ENCODE data around the gene BLTP2.
A peak's percentile ranks its signal among the peaks of the same experiment; 100 is the strongest.
"Not testable (repeated sequence)": the region's sequence is repeated elsewhere in the genome, so short reads cannot be mapped to it uniquely, and the experiment has no call there.

The BLTP2 gene

DNA sequence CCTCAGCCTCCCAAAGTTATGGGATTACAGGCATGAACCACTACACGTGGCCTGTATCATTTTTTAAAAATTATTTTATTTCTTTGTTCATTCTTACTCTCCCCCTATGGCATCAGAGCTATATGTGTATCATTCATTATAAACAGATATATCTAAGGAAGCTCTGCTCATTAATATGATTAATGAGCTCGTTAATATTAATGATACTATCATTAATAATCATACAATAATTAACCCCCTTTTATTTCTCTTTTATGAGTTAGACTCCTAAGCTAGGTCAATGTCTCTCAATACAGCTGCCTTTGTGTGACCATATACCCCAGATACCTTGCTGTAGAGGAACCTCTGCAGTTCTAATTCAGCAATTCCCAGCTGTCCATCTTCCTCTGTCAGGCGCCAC is 26.5 kb downstream of the BLTP2 start:
- Histone ChIP-seq H3K4me3 (ENCODE audit: low read depth in 1 of 2, low read length in 2 of 2) (no peak overlapping the region), H3K27me3 (ENCODE audit: low read depth, low read length) (no peaks in the 10 kb centered on the region), H3K27ac (ENCODE audit: low read length) (no peak overlapping the region), H3K9me3 (ENCODE audit: control insufficient read depth in 1 of 2, low read length in 2 of 2) (no peaks in the 10 kb centered on the region), H3K4me1 (ENCODE audit: control insufficient read depth in 1 of 2, insufficient read depth in 2 of 2, low read length in 2 of 2) (no peaks in the 10 kb centered on the region), H3K36me3 (ENCODE audit: control insufficient read depth in 1 of 2, insufficient read depth in 2 of 2, low read length in 2 of 2) (peaks cover 76 to 95% of the 10 kb centered on the region in 2 donors)

DNA sequence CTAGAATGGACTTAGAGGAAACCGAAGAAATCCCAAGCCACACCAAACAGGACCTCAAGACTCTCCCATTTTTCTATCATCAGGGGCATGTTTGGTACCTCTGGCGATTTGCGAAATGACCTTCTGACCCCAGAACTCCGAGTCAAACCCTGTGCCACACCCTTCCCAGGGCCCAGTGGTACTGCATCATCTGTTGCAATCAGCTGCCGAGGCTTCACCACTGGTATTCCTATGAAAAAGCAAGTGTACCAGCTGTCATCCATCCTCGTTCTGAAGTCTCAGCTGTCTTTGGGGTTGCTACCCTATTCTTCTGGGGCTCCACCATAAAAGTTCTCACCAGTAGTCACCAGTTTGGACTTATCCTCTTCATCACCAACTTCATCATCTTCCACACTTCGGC is 28.7 kb downstream of the BLTP2 start:
- peaks cover 57 to 73% of the 10 kb centered on the region in 2 donors for H3K36me3 ChIP-seq (ENCODE audit: control insufficient read depth in 1 of 2, insufficient read depth in 2 of 2, low read length in 2 of 2)
- H3K27ac ChIP-seq (ENCODE audit: low read length) = no peak overlapping the region
- H3K4me1 ChIP-seq (ENCODE audit: control insufficient read depth in 1 of 2, insufficient read depth in 2 of 2, low read length in 2 of 2) = no peaks in the 10 kb centered on the region
- no peak overlapping the region for H3K4me3 ChIP-seq (ENCODE audit: low read depth in 1 of 2, low read length in 2 of 2)
- no peaks in the 10 kb centered on the region for H3K9me3 ChIP-seq (ENCODE audit: control insufficient read depth in 1 of 2, low read length in 2 of 2)
- no peaks in the 10 kb centered on the region for H3K27me3 ChIP-seq (ENCODE audit: low read depth, low read length)

DNA sequence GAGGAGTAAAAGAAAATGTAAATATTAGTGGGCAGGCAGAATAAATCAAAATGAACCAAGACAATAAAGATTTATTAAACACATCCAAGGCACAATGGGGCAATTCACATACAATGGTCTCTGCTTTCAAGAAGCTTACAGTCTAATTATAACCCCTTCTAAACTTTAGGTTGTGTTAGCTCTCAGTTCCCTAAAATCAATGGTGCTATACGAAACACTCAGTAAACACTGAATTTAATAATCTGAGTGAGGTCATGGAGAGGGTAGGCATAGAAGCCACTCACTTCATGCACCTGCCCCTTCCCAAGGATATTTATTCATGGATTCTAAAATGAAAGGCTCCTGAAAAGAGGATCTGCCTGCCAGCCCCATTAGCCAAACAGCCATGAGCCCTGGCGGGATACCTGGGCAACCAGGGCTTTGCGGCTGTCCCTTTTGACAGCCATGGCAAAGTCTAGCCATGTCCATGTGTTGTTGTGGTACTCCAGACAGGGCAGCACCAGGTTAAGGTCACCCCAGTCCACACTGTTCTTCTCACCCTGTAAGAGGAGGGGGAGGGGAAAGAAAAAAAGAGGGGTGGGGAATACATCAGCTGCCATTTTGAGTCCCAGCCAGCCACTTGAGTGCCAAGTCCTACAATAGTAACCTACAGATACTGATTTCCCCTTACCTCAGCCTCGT is 29.6 kb downstream of the BLTP2 start:
- Histone ChIP-seq H3K27ac (ENCODE audit: low read length) (no peak overlapping the region), H3K36me3 (ENCODE audit: control insufficient read depth in 1 of 2, insufficient read depth in 2 of 2, low read length in 2 of 2) (peaks cover 48 to 72% of the 10 kb centered on the region in 2 donors), H3K27me3 (ENCODE audit: low read depth, low read length) (no peaks in the 10 kb centered on the region), H3K4me3 (ENCODE audit: low read depth in 1 of 2, low read length in 2 of 2) (no peak overlapping the region), H3K9me3 (ENCODE audit: control insufficient read depth in 1 of 2, low read length in 2 of 2) (no peaks in the 10 kb centered on the region), H3K4me1 (ENCODE audit: control insufficient read depth in 1 of 2, insufficient read depth in 2 of 2, low read length in 2 of 2) (no peaks in the 10 kb centered on the region)

DNA sequence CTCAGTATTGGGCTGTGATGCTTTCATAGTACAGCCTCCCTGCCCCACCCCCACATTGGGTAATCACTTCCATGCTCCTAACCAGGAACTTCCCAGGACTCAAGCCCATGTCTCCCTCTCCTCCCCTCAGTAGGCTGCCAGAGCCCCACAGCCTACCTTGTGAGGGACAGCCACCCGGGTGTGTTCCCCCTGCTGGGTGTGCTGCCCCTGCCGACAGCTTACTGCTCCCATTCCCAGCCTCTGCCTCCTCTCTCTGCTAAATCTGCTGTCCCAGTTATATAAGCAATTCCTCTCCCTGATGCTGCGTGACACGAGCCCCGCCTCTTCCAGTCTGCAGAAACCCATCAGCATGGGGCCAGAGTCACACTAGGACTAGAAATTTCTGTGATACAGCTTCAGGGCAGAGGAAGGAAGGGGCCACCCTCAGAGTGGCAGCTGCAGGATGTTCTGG is 31.0 kb downstream of the BLTP2 start, which contains the start of gene RSKR:
Gene RSKR, minus strand, starts transcription at position 255 of the 451 bp plus-strand sequence. Its CDS starts 24 bp downstream, at position 231.
- H3K4me1 ChIP-seq (ENCODE audit: control insufficient read depth in 1 of 2, insufficient read depth in 2 of 2, low read length in 2 of 2) = no peaks in the 10 kb centered on the region
- no peak within 1 kb of the TSS for H3K27ac ChIP-seq (ENCODE audit: low read length)
- no peaks in the 10 kb centered on the region for H3K9me3 ChIP-seq (ENCODE audit: control insufficient read depth in 1 of 2, low read length in 2 of 2)
- H3K4me3 ChIP-seq (ENCODE audit: low read depth in 1 of 2, low read length in 2 of 2) = no peak within 1 kb of the TSS
- H3K36me3 ChIP-seq (ENCODE audit: control insufficient read depth in 1 of 2, insufficient read depth in 2 of 2, low read length in 2 of 2) = peaks cover 34 to 62% of the 10 kb centered on the region in 2 donors
- H3K27me3 ChIP-seq (ENCODE audit: low read depth, low read length) = no peaks in the 10 kb centered on the region

DNA sequence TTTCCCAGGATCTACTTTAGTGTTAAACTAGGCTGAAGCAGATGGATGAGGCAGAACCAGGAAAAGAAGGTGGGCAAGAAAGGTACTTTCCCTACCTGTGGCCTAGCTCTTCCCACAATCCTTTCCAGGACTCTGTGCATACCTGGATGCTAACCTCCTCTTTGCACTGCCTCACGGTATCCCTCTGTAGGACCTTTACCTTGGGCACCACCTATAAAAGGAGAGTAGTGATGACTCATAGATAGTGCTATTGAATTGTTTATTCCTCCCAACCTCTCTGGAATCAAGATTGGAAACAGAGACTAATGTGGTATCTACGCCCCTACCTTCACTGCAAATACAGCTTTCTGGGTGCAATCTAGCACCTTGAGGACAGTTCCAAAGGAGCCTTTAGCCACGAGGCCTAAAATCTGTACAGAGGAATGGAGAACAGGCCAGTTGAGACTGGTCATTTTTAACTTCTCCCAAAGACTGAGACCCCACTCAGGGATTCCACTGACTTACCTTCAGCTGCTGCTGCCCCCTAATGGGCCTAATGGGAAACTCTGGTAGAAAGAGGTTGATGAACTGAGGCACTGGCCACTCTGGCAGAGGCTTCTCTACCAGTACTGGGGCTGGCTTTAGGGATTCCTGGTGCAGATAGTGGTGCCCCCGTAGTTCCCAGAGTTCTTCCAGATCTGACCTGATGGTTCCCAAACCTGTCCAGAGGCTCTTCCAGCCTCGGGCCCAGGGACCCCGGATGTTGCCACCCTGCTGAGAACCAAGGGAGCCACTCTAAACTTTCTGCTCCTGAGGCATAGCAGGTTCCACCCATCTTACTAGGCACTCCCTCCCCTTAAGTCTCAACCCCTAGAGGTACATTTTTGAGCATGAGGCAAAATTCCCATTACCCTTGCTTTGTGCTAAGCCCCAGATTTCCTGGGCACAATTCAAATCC is 31.8 kb downstream of the BLTP2 start:
- Histone ChIP-seq H3K27me3 (ENCODE audit: low read depth, low read length) (no peaks in the 10 kb centered on the region), H3K27ac (ENCODE audit: low read length) (no peak overlapping the region), H3K36me3 (ENCODE audit: control insufficient read depth in 1 of 2, insufficient read depth in 2 of 2, low read length in 2 of 2) (peaks cover 28 to 54% of the 10 kb centered on the region in 2 donors), H3K4me3 (ENCODE audit: low read depth in 1 of 2, low read length in 2 of 2) (no peak overlapping the region), H3K9me3 (ENCODE audit: control insufficient read depth in 1 of 2, low read length in 2 of 2) (no peaks in the 10 kb centered on the region), H3K4me1 (ENCODE audit: control insufficient read depth in 1 of 2, insufficient read depth in 2 of 2, low read length in 2 of 2) (no peaks in the 10 kb centered on the region)

DNA sequence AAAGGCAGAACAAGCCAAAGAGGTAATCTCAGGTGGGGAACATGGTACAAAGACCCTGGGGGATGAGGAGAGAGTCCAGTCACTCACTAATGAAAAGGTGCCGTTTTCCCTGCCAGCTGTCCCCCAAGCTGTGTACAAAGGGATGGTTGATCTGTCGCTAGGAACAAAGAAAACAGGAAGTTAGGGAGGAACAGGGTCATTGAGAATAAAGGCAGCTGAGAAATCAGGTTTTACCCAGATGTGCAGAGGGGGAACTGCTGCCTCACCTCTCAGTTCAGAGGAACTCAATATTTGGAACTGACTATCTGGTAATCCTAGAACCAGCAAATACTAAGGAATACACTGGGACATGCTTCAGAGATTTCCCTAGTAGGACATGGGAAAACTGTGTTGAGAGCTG is 32.4 kb downstream of the BLTP2 start:
- H3K27me3 ChIP-seq (ENCODE audit: low read depth, low read length) = no peaks in the 10 kb centered on the region
- H3K36me3 ChIP-seq (ENCODE audit: control insufficient read depth in 1 of 2, insufficient read depth in 2 of 2, low read length in 2 of 2) = peaks cover 28 to 49% of the 10 kb centered on the region in 2 donors
- no peaks in the 10 kb centered on the region for H3K4me1 ChIP-seq (ENCODE audit: control insufficient read depth in 1 of 2, insufficient read depth in 2 of 2, low read length in 2 of 2)
- no peaks in the 10 kb centered on the region for H3K9me3 ChIP-seq (ENCODE audit: control insufficient read depth in 1 of 2, low read length in 2 of 2)
- no peak overlapping the region for H3K4me3 ChIP-seq (ENCODE audit: low read depth in 1 of 2, low read length in 2 of 2)
- no peak overlapping the region for H3K27ac ChIP-seq (ENCODE audit: low read length)

DNA sequence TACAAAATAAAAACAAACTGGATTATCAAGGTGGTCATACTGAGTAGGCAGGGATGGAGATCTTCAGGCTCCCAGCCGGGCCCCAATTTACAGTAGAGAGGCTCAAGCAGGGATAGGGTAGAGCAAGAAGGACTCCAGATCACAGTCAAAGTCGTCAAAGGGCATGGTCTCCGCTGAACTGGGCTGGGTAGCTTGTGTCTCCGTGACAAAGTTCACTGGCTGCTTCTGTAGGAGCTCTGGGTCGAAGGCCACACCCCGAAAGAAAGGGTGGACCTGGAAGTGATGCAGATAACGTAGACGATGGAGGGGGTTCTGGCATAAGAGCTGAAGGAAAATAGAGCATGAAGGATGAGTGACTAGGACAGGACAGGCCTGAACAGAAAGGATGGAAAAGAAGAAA is 34.6 kb downstream of the BLTP2 start:
- no peaks in the 10 kb centered on the region for H3K27me3 ChIP-seq (ENCODE audit: low read depth, low read length)
- H3K4me1 ChIP-seq (ENCODE audit: control insufficient read depth in 1 of 2, insufficient read depth in 2 of 2, low read length in 2 of 2) = no peaks in the 10 kb centered on the region
- H3K36me3 ChIP-seq (ENCODE audit: control insufficient read depth in 1 of 2, insufficient read depth in 2 of 2, low read length in 2 of 2) = peaks cover 6 to 27% of the 10 kb centered on the region in 2 donors
- H3K4me3 ChIP-seq (ENCODE audit: low read depth in 1 of 2, low read length in 2 of 2) = no peak overlapping the region
- H3K9me3 ChIP-seq (ENCODE audit: control insufficient read depth in 1 of 2, low read length in 2 of 2) = no peaks in the 10 kb centered on the region
- H3K27ac ChIP-seq (ENCODE audit: low read length) = no peak overlapping the region

DNA sequence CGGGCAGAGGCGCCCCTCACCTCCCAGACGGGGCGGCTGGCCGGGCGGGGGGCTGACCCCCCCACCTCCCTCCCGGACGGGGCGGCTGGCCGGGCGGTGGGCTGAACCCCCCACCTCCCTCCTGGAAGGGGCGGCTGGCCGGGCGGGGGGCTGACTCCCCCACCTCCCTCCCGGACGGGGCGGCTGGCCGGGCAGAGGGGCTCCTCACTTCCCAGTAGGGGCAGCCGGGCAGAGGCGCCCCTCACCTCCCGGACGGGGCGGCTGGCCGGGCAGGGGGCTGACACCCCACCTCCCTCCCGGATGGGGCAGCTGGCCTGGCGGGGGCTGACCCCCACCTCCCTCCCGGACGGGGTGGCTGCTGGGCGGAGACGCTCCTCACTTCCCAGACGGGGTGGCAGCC is 40.9 kb downstream of the BLTP2 start:
- H3K4me1 ChIP-seq (ENCODE audit: control insufficient read depth in 1 of 2, insufficient read depth in 2 of 2, low read length in 2 of 2); H3K27me3 ChIP-seq (ENCODE audit: low read depth, low read length); H3K4me3 ChIP-seq (ENCODE audit: low read depth in 1 of 2, low read length in 2 of 2); H3K9me3 ChIP-seq (ENCODE audit: control insufficient read depth in 1 of 2, low read length in 2 of 2); H3K36me3 ChIP-seq (ENCODE audit: control insufficient read depth in 1 of 2, insufficient read depth in 2 of 2, low read length in 2 of 2); H3K27ac ChIP-seq (ENCODE audit: low read length): not testable (repeated sequence)

DNA sequence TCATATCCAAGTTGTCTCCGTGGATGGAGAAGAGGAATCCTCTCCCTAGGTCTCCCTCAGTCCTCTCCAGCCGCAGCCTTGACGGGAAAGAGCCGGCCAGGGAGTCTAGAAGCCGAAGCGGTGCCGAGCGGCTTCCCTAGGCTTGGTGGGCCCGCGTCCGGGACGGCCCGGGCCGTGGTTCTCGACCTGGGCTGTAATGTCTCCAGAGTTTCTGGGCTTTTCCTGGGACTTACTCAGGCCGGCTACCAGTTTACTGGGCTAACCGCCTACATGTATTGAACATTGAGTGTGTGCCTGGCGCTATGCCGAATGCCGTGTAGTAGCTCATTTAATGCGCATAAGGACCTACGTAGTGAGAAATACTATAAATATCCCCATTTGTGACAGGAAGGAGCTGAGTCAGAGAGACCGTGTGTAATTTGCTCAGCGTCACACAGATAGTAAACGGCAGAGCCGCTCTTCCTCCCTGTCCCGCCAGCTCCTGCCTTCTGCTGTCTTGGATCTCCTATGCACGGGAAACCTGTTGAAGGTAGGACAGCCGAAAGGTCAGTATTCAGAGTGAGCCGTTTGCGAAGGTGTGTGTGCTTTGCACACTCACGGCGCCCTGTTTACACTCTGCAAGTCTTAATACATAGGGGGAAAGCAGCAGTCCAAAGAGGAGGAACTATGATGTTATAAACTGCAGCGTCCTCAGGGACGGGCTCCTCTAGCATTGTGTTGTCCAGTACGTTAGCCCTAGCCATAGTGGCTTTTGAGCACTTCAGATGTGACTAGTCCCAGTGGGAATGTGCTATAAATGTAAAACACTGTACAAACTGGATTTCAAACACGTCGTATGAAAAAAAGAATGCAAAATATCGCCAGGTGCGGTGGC is 45.4 kb downstream of the BLTP2 start:
- Histone ChIP-seq H3K4me1 (ENCODE audit: control insufficient read depth in 1 of 2, insufficient read depth in 2 of 2, low read length in 2 of 2) (peaks cover 0 to 9% of the 10 kb centered on the region in 2 donors), H3K9me3 (ENCODE audit: control insufficient read depth in 1 of 2, low read length in 2 of 2) (no peaks in the 10 kb centered on the region), H3K27me3 (ENCODE audit: low read depth, low read length) (no peaks in the 10 kb centered on the region), H3K27ac (ENCODE audit: low read length) (peak overlapping the region; percentile 98), H3K36me3 (ENCODE audit: control insufficient read depth in 1 of 2, insufficient read depth in 2 of 2, low read length in 2 of 2) (peaks cover 0 to 3% of the 10 kb centered on the region in 2 donors), H3K4me3 (ENCODE audit: low read depth in 1 of 2, low read length in 2 of 2) (peak overlapping the region; percentile 62 to 88)

DNA sequence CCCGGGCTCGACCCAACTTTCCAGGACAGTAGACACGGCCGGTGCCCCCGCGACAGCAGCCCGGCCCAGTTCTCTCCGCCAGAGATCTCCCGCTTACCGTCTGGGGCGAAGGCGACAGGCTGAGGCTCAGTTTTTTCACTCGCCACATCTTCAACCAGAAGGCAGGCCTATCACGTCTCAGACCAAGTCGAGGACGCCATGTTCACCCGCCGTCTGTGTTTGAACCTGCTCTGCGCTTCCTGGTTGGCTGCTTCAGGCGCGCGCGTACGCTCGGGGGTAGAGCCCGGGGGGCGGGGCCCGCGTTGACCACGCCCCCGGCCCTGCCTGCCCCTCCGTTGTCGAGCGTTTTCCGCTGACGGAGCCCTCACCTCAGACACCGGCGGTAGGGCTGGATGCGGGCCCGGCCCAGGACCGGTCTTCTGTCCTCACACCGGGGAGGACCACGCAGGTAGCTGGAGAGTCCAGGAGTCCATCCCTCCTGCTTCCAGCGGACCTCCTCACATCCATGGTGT is 46.1 kb downstream of the BLTP2 start, which contains the start of gene SPAG5:
Gene SPAG5, minus strand, starts transcription at position 227 of the 512 bp plus-strand sequence. Its CDS starts 79 bp downstream, at position 148.
- H3K27ac ChIP-seq (ENCODE audit: low read length) = peak within 1 kb of the TSS; percentile 98
- peaks cover 0 to 9% of the 10 kb centered on the region in 2 donors for H3K4me1 ChIP-seq (ENCODE audit: control insufficient read depth in 1 of 2, insufficient read depth in 2 of 2, low read length in 2 of 2)

More for the DNA sequence above, 46.1 kb downstream of the BLTP2 start, which contains the start of gene SPAG5:
- Histone ChIP-seq H3K36me3 (ENCODE audit: control insufficient read depth in 1 of 2, insufficient read depth in 2 of 2, low read length in 2 of 2) (peaks cover 0 to 3% of the 10 kb centered on the region in 2 donors), H3K27me3 (ENCODE audit: low read depth, low read length) (no peaks in the 10 kb centered on the region), H3K4me3 (ENCODE audit: low read depth in 1 of 2, low read length in 2 of 2) (peak within 1 kb of the TSS; percentile 62 to 88), H3K9me3 (ENCODE audit: control insufficient read depth in 1 of 2, low read length in 2 of 2) (no peaks in the 10 kb centered on the region)
